Activated CD4-positive, alpha-beta T cell treated with anti-CD3 and anti-CD28 coated beads, Interleukin-2, Interleukin-4, amounts not matched to agents 100 ng/mL and 50 ng/mL, durations not matched to agents 16 hours and 8 hours (primary cell): ENCODE data around the gene UST.
A peak's percentile ranks its signal among the peaks of the same experiment; 100 is the strongest.

Experiments
- DNase-seq: peaks from one replicate; pipeline ENCODE4 v3.0.0-alpha.2; 2020; ENCODE audit warnings: low spot score

Gene UST

GRCh38 chr6:148746363-148747144 is at the start of gene UST:
Gene UST (plus strand): TSS chr6:148747030. CDS start chr6:148747431, 401 bp downstream.
- peak; percentile 43 for DNase-seq

GRCh38 chr6:148697895-148698440 is 48.9 kb upstream of the UST start:
- DNase-seq, result no peak

- DNase-seq, result no peak
Measured at GRCh38 chr6:148698671-148699180, 48.1 kb upstream of the UST start.

- no peak for DNase-seq
Measured at GRCh38 chr6:148700047-148700715, 46.6 kb upstream of the UST start.

GRCh38 chr6:148700741-148701311 is 46.0 kb upstream of the UST start:
- peak; percentile 27 for DNase-seq

- DNase-seq, result no peak
Measured at GRCh38 chr6:148701375-148701774, 45.5 kb upstream of the UST start.

- no peak for DNase-seq
Measured at GRCh38 chr6:148703900-148704299, 42.9 kb upstream of the UST start.

- no peak for DNase-seq
Measured at GRCh38 chr6:148704400-148705246, 42.2 kb upstream of the UST start.

GRCh38 chr6:148708707-148709106 is 38.1 kb upstream of the UST start:
- no peak for DNase-seq

- DNase-seq, result no peak
Measured at GRCh38 chr6:148709577-148709976, 37.3 kb upstream of the UST start.

GRCh38 chr6:148711833-148712654 is 34.8 kb upstream of the UST start:
- peak; percentile 44 for DNase-seq

- no peak for DNase-seq
Measured at GRCh38 chr6:148713033-148713738, 33.6 kb upstream of the UST start.

- DNase-seq, result no peak
Measured at GRCh38 chr6:148713921-148714320, 32.9 kb upstream of the UST start.

GRCh38 chr6:148716811-148717210 is 30.0 kb upstream of the UST start:
- no peak for DNase-seq

GRCh38 chr6:148720406-148720805 is 26.4 kb upstream of the UST start:
- no peak for DNase-seq

- DNase-seq, result no peak
Measured at GRCh38 chr6:148720897-148721296, 25.9 kb upstream of the UST start.

GRCh38 chr6:148723484-148723883 is 23.3 kb upstream of the UST start:
- no peak for DNase-seq

- DNase-seq, result no peak
Measured at GRCh38 chr6:148724428-148724827, 22.4 kb upstream of the UST start.

GRCh38 chr6:148727104-148727503 is 19.7 kb upstream of the UST start:
- no peak for DNase-seq

GRCh38 chr6:148735989-148736388 is 10.8 kb upstream of the UST start:
- DNase-seq, result no peak
